ENCODE data around the gene TBL1XR1. TPM values are rescaled to one million over a fixed set of nuclear protein-coding genes. Genes with fewer than 3 reads are reported as not detected.

The TBL1XR1 gene
- total RNA-seq, 1 donor from 2014 or later: 372 TPM

DNA sequence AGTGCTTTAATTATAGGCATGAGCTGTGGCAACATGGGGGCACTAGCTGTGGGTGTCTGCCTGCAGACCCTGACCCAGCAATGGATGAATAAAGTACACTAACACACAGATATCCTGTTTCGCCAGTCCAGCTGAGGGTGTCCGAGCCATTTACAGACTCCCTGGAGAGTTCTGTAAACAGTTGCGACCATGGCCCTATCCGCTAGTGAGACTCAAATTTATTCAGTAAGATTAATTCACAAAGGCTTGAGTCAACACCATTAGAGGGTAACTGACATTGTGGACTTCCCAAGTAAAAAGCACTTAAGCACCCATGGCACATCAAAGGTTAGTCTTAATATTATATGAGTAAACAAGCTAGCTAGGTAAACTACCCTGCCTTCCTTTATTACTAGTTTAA lies 161.6 kb downstream of the TBL1XR1 start:
- DNase-seq: no peak
- Mint-ChIP-seq H3K27me3 (no peaks in the 10 kb centered on the region), H3K4me1 (peaks cover 18% of the 10 kb centered on the region), H3K36me3 (ENCODE audit: low read depth) (peaks cover 80% of the 10 kb centered on the region), H3K4me3 (no peak overlapping the region), H3K27ac (no peak overlapping the region), H3K9me3 (no peaks in the 10 kb centered on the region)
- ChIA-PET CTCF (no interaction called here), POLR2A (no interaction called here)
- no peak for ATAC-seq (ENCODE audit: low read depth)
- TF ChIP-seq, protein P1, sequence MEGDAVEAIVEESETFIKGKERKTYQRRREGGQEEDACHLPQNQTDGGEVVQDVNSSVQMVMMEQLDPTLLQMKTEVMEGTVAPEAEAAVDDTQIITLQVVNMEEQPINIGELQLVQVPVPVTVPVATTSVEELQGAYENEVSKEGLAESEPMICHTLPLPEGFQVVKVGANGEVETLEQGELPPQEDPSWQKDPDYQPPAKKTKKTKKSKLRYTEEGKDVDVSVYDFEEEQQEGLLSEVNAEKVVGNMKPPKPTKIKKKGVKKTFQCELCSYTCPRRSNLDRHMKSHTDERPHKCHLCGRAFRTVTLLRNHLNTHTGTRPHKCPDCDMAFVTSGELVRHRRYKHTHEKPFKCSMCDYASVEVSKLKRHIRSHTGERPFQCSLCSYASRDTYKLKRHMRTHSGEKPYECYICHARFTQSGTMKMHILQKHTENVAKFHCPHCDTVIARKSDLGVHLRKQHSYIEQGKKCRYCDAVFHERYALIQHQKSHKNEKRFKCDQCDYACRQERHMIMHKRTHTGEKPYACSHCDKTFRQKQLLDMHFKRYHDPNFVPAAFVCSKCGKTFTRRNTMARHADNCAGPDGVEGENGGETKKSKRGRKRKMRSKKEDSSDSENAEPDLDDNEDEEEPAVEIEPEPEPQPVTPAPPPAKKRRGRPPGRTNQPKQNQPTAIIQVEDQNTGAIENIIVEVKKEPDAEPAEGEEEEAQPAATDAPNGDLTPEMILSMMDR (IDR thresholded peaks at IDR 0.05): no peak
- intact Hi-C loops (cut with micrococcal nuclease): no loop called here

DNA sequence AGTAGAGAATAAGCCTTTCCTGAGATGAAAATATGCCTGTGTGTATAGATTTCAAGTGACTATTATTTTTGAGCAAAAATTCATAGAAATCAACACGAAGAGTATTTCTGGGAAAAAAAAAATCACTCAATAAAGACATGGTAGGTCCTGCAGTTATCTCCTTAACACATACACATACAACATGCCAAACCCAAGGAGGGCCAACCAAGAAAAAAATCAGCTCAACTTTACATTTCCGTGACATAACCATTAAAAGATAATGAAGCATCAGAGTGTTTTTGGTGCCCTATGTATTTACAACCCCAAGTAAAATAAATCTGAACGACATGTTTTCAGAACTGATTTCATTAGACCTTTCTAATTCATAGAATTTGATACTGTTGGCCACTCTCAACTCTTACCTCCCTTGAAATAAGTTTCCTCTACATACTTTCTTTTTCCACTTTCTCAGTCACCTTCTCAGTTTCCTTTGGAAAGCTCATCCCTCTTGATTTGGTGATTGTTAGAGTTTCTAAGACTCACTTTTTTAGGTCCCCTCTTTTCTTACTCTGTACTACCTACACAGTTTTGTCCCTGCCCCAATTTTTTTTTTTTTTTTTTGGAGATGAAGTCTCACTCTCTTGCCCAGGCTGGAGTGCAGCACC lies 162.3 kb downstream of the TBL1XR1 start:
- Mint-ChIP-seq H3K27ac (peak overlapping the region; percentile 54), H3K4me1 (peaks cover 18% of the 10 kb centered on the region), H3K9me3 (no peaks in the 10 kb centered on the region), H3K36me3 (ENCODE audit: low read depth) (peaks cover 76% of the 10 kb centered on the region), H3K27me3 (no peaks in the 10 kb centered on the region), H3K4me3 (no peak overlapping the region)
- intact Hi-C loops (cut with micrococcal nuclease): no loop called here
- no peak for ATAC-seq (ENCODE audit: low read depth)
- ChIA-PET CTCF (interaction anchor here (0.5 to 0.7 kb wide), 2 partner anchors 160 to 1115 kb away, joined by 3 to 4 read pairs; no protein-coding TSS in a partner anchor), POLR2A (interaction anchor here (0.6 kb wide), 1 partner anchor 112 kb away, joined by 7 read pairs; no protein-coding TSS in a partner anchor)
- DNase-seq: no peak
- TF ChIP-seq, protein P1 (IDR thresholded peaks at IDR 0.05): no peak

DNA sequence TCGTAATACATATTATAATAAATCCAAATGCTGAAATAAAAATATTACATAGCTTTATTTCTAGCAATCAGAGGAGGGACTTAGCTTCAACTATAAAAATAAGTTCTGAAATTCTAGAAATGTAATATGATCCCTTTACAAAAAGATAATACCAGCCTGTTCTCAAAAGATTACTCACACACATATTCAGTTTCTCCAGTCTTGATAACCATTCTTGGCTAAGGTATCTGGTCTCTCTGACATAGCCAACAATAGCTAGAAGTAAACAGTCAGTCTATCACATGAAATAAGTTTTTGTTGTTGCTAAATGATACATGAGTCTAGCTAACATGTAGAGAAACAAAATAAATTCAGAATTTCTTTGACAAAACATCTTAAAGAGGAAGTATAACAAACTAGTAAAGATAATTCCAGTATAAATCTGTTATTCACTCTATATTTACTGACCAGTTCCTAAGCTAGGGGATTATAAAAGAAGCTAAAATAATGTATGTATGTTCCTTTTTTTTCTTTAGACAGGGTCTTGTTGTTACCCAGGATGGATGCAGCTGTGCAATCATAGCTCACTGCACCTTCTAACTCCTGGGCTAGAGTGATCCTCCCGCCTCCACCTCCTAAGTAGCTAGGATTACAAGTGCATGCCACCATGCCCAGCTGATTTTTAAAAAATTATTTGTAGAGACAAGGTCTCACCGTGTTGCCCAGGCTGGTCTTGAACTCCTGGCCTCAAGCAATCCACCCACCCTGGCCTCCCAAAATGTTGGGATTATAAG lies 170.6 kb downstream of the TBL1XR1 start:
- no peaks in the 10 kb centered on the region for H3K27me3 Mint-ChIP-seq
- H3K36me3 Mint-ChIP-seq (ENCODE audit: low read depth): peaks cover 77% of the 10 kb centered on the region
- no peaks in the 10 kb centered on the region for H3K4me1 Mint-ChIP-seq
- DNase-seq: no peak
- no peak overlapping the region for H3K4me3 Mint-ChIP-seq
- no peak overlapping the region for H3K27ac Mint-ChIP-seq
- POLR2A ChIA-PET: interaction anchor here (0.6 to 1.0 kb wide), 2 partner anchors 17 to 827 kb away, joined by 3 to 5 read pairs; no protein-coding TSS in a partner anchor
- ATAC-seq (ENCODE audit: low read depth): no peak
- CTCF ChIA-PET: no interaction called here
- no peaks in the 10 kb centered on the region for H3K9me3 Mint-ChIP-seq
- TF ChIP-seq, protein P1 (IDR thresholded peaks at IDR 0.05): no peak
- intact Hi-C loops (cut with micrococcal nuclease): no loop called here

DNA sequence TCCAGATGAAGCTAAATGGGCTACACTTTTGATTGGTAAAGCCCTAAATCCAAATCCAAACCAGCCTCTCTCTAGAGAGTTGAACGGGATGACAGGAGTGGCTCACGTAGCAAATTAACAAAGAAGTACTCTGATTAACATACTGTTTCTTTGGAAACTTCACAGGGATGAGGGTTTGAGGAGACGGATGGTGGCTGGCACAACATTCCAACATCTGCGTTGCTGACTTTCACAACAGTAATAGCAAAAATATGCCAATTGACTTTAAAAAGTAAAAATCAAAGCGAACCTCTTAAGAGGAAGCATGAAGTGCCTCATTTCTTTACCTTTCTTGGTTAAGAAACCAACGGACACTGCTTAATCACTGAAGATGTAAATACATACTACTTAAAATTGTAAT lies 181.4 kb downstream of the TBL1XR1 start:
- DNase-seq: no peak
- intact Hi-C loops (cut with micrococcal nuclease): no loop called here
- H3K36me3 Mint-ChIP-seq (ENCODE audit: low read depth): peaks cover 22% of the 10 kb centered on the region
- ATAC-seq (ENCODE audit: low read depth): no peak
- TF ChIP-seq, protein P1 (IDR thresholded peaks at IDR 0.05): no peak
- no peak overlapping the region for H3K27ac Mint-ChIP-seq
- POLR2A ChIA-PET: interaction anchor here (0.6 kb wide), 1 partner anchor 353 kb away, joined by 14 read pairs; no protein-coding TSS in a partner anchor
- no peaks in the 10 kb centered on the region for H3K27me3 Mint-ChIP-seq
- no peak overlapping the region for H3K4me3 Mint-ChIP-seq
- CTCF ChIA-PET: no interaction called here
- peaks cover 2% of the 10 kb centered on the region for H3K9me3 Mint-ChIP-seq
- no peaks in the 10 kb centered on the region for H3K4me1 Mint-ChIP-seq

DNA sequence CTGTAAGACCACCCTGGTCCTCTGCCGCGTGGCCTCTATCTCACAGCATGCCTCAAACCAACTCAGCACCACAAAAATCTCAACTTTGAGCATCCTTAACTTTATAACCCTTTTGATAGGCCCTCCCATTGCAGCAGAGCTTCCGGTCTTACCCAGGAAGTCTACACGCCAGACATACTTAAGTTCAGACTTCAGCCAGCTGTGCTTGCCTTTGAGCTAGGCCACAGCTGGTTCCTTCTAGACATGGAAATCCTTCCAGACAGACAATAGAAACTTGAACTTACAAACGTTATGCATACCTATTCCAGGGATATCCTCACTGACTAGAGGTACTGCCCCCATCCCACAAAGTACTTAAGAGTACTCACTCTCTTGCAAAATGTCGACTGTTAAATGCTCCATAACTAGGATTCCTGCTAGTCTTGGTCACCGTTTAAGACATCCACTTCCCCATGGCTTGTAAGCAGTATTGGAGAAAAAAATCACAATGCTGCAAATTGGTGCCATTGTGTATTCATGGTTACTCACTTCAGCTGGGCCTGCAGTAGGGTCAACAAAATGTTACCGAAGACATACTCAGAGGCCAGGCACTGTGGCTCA lies 183.5 kb downstream of the TBL1XR1 start:
- intact Hi-C loops (cut with micrococcal nuclease): no loop called here
- no peak overlapping the region for H3K4me3 Mint-ChIP-seq
- CTCF ChIA-PET: no interaction called here

More for the DNA sequence above, 183.5 kb downstream of the TBL1XR1 start:
- Mint-ChIP-seq H3K4me1 (no peaks in the 10 kb centered on the region), H3K36me3 (ENCODE audit: low read depth) (peaks cover 11% of the 10 kb centered on the region), H3K27me3 (no peaks in the 10 kb centered on the region), H3K9me3 (peaks cover 1% of the 10 kb centered on the region), H3K27ac (no peak overlapping the region)
- ATAC-seq (ENCODE audit: low read depth): no peak
- POLR2A ChIA-PET: no interaction called here
- DNase-seq: no peak
- TF ChIP-seq, protein P1 (IDR thresholded peaks at IDR 0.05): no peak
